T-helper 1 cell treated with Interleukin-12 subunit alpha and Interleukin-12 subunit beta and Interleukin-4 antibody, amounts not matched to agents 30 ng/mL and 1 ng/mL, for 36 hours (primary cell): Measurements from ENCODE around the gene COL21A1. TPM values are rescaled to one million over a fixed set of nuclear protein-coding genes. Genes with fewer than 3 reads are reported as not detected.
"Not testable (repeated sequence)": the region's sequence is repeated elsewhere in the genome, so short reads cannot be mapped to it uniquely, and the experiment has no call there.

Source experiments
- intact Hi-C: fragments of 100-400 bp; cut with micrococcal nuclease; formaldehyde crosslinking; loops from one replicate; pipeline ENCODE4 v1.15.1; 2024
- total RNA-seq: library from RNA; stranded (reverse); gene quantifications from 2 replicates; pipeline ENCODE4 v1.2.3, GENCODE V29; 2022

COL21A1 gene
- total RNA-seq, 1 donor from 2014 or later: not detected

GRCh38 chr6:56021943-56022342 lies 225.4 kb downstream of the COL21A1 start:
- intact Hi-C loops: no loop called here

GRCh38 chr6:56019973-56020372 lies 227.4 kb downstream of the COL21A1 start:
- intact Hi-C loops: no loop called here

- intact Hi-C loops: no loop called here
Measured at GRCh38 chr6:56017198-56017597, 230.2 kb downstream of the COL21A1 start.

- intact Hi-C loops: not testable (repeated sequence)
Measured at GRCh38 chr6:56014039-56014438, 233.3 kb downstream of the COL21A1 start.

GRCh38 chr6:56009636-56010035 lies 237.7 kb downstream of the COL21A1 start:
- intact Hi-C loops: no loop called here
